ENCODE results near the gene CDC42EP5.

DNA sequence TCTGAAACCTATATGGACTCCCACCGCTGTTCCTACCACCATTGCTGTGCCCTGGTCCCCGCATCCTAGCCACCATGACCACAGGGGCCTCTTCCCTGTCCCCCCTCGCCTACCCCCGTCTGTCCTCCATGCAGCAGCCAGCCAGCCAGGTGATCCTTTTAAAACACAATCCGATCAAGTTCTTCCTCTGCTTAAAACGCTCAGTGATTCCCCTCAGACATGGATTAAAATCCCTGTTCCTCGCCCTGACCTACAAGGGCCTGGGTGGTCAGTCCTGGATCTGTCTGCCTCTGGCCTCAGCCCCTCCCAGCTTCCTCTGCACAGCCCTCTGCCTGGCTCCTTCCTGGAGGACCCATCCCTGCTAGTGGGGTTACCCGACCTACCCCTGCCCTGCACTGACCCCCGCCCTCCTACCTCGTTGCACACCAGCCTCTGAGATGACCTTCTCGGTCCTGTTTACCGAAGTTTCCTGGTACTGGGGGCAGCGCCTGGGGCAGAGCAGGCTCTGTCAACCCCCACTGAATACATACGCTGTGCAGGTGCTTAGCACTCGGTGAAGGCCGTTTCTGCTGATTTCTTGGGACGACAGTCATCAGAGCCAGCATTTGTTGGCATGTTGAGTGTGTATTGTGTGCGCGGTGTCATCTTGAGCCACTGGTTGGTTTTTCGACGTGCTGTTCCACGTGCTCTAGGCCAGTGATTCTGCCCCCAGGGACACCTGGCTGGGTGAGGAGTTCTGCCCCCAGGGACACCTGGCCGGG, 38.8 kb downstream of the CDC42EP5 start:
- TF ChIP-seq CTCF (IDR thresholded peaks at IDR 0.05; ENCODE audit: low read length) (no peak), EZH2 (IDR thresholded peaks at IDR 0.05; ENCODE audit: borderline replicate concordance, low read length) (no peak)

All from OCI-LY1 (cell line).